SK-N-SH treated with all-trans-retinoic acid at 6 μM for 48 hours (cell line): Measurements from ENCODE around the gene KLHDC10.
"Not testable (repeated sequence)": the region's sequence is repeated elsewhere in the genome, so short reads cannot be mapped to it uniquely, and the experiment has no call there.

Experiments
- ATAC-seq: fragments of 200-7000 bp; cut with Tn5 transposase; 3 replicates; pipeline ENCODE4 v1.9.1; 2020; ENCODE audit warnings: mild to moderate bottlenecking, moderate library complexity
- ARNTL ChIP-seq: fragments of 450-650 bp; formaldehyde crosslinking; IDR thresholded peaks from 2 replicates; pipeline ENCODE4 v1.5.0; 2020; ENCODE audit warnings: low read depth, mild to moderate bottlenecking, moderate library complexity, borderline replicate concordance
- BACH2 ChIP-seq: fragments of 250-450 bp; sonication (Bioruptor Pico); IDR thresholded peaks from 2 replicates; pipeline ENCODE4 v1.9.0; 2021; ENCODE audit warnings: mild to moderate bottlenecking, borderline replicate concordance
- CSDC2 ChIP-seq: fragments of 250-450 bp; sonication (Bioruptor Pico); IDR thresholded peaks from 2 replicates; pipeline ENCODE4 v1.5.0; 2020; ENCODE audit warnings: mild to moderate bottlenecking, moderate library complexity
- ESRRG ChIP-seq: fragments of 250-450 bp; sonication (Bioruptor Pico); IDR thresholded peaks from 2 replicates; pipeline ENCODE4 v1.6.1; 2021; ENCODE audit warnings: mild to moderate bottlenecking
- GLIS3 ChIP-seq: fragments of 250-450 bp; sonication (Bioruptor Pico); IDR thresholded peaks from 2 replicates; pipeline ENCODE4 v1.5.0; 2020; ENCODE audit warnings: mild to moderate bottlenecking, moderate library complexity
- OSR1 ChIP-seq: fragments of 250-450 bp; sonication (Bioruptor Pico); IDR thresholded peaks from 2 replicates; pipeline ENCODE4 v1.8.0; 2022; ENCODE audit warnings: moderate library complexity, mild to moderate bottlenecking, inconsistent platforms
- PPARA ChIP-seq: fragments of 250-450 bp; sonication (Bioruptor Pico); IDR thresholded peaks from 2 replicates; pipeline ENCODE4 v1.5.0; 2020; ENCODE audit warnings: mild to moderate bottlenecking, borderline replicate concordance
- RARB ChIP-seq: fragments of 250-450 bp; sonication (Bioruptor Pico); IDR thresholded peaks from 2 replicates; pipeline ENCODE4 v1.8.0; 2021; ENCODE audit warnings: mild to moderate bottlenecking, moderate library complexity
- SNAI2 ChIP-seq: fragments of 250-450 bp; sonication (Bioruptor Pico); IDR thresholded peaks from 2 replicates; pipeline ENCODE4 v1.5.0; 2020; ENCODE audit warnings: mild to moderate bottlenecking, moderate library complexity
- TCF4 ChIP-seq: fragments of 250-450 bp; sonication (Bioruptor Pico); IDR thresholded peaks from 2 replicates; pipeline ENCODE4 v1.8.0; 2021; ENCODE audit warnings: mild to moderate bottlenecking, moderate library complexity, borderline replicate concordance
- TOX ChIP-seq: fragments of 250-450 bp; sonication (Bioruptor Pico); IDR thresholded peaks from 2 replicates; pipeline ENCODE4 v1.8.0; 2021; ENCODE audit warnings: mild to moderate bottlenecking, moderate library complexity, borderline replicate concordance
- ZC3H10 ChIP-seq: fragments of 250-450 bp; sonication (Bioruptor Pico); IDR thresholded peaks from 2 replicates; pipeline ENCODE4 v1.5.1; 2021; ENCODE audit warnings: mild to moderate bottlenecking, moderate library complexity
- ZFP30 ChIP-seq: fragments of 450-650 bp; formaldehyde crosslinking; IDR thresholded peaks from 2 replicates; pipeline ENCODE4 v1.5.0; 2022; ENCODE audit warnings: mild to moderate bottlenecking, moderate library complexity
- ZNF565 ChIP-seq: fragments of 450-650 bp; formaldehyde crosslinking; conservative IDR thresholded peaks from 2 replicates; pipeline ENCODE4 v1.5.0; 2020; ENCODE audit warnings: low read depth, mild to moderate bottlenecking, moderate library complexity
- ZNF70 ChIP-seq: fragments of 450-650 bp; formaldehyde crosslinking; IDR thresholded peaks from 2 replicates; pipeline ENCODE4 v1.5.0; 2020; ENCODE audit warnings: mild to moderate bottlenecking, moderate library complexity
- ZNF8 ChIP-seq: fragments of 450-650 bp; formaldehyde crosslinking; IDR thresholded peaks from 2 replicates; pipeline ENCODE4 v1.5.0; 2020; ENCODE audit warnings: mild to moderate bottlenecking, moderate library complexity
- TF ChIP-seq, protein P1 (sequence below): fragments of 250-450 bp; sonication (Bioruptor Pico); IDR thresholded peaks from 2 replicates; pipeline ENCODE4 v1.5.1; 2021; ENCODE audit warnings: mild to moderate bottlenecking, moderate library complexity
- TF ChIP-seq, protein P2 (sequence below): fragments of 250-450 bp; sonication (Bioruptor Pico); IDR thresholded peaks from 2 replicates; pipeline ENCODE4 v1.8.0; 2021; ENCODE audit warnings: low read depth, mild to moderate bottlenecking, moderate library complexity, borderline replicate concordance
- TF ChIP-seq, protein P3 (sequence below): fragments of 250-450 bp; sonication (Bioruptor Pico); IDR thresholded peaks from 2 replicates; pipeline ENCODE4 v1.8.0; 2020; ENCODE audit warnings: mild to moderate bottlenecking, moderate library complexity, borderline replicate concordance
- TF ChIP-seq, protein P4 (sequence below): fragments of 250-450 bp; sonication (Bioruptor Pico); IDR thresholded peaks from 2 replicates; pipeline ENCODE4 v1.5.1; 2020; ENCODE audit warnings: low read depth, mild to moderate bottlenecking, moderate library complexity
- TF ChIP-seq, protein P5 (sequence below): fragments of 250-450 bp; sonication (Bioruptor Pico); IDR thresholded peaks from 2 replicates; pipeline ENCODE4 v1.5.0; 2020; ENCODE audit warnings: mild to moderate bottlenecking, moderate library complexity

KLHDC10 gene

DNA sequence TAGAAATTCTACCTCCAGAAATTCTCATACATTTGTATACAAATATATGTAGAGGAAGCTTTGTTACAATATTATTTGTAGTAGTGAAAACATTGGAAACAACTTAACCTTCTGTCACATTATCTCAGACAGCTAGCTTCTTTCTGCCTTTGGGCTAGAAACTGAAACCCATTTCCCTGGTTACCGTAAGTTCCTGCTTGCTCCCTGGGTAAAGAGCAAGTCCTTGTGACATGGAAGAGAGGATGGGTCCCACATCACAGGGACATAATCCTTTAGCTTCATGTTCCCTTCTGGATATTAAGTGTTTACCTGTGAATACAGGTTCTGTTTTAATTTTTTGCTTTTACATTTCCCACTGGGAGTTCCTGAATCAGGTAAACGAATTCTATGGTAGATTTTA lies 41.8 kb downstream of the KLHDC10 start:
- TF ChIP-seq, protein P1, sequence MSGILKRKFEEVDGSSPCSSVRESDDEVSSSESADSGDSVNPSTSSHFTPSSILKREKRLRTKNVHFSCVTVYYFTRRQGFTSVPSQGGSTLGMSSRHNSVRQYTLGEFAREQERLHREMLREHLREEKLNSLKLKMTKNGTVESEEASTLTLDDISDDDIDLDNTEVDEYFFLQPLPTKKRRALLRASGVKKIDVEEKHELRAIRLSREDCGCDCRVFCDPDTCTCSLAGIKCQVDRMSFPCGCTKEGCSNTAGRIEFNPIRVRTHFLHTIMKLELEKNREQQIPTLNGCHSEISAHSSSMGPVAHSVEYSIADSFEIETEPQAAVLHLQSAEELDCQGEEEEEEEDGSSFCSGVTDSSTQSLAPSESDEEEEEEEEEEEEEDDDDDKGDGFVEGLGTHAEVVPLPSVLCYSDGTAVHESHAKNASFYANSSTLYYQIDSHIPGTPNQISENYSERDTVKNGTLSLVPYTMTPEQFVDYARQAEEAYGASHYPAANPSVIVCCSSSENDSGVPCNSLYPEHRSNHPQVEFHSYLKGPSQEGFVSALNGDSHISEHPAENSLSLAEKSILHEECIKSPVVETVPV (CRISPR knock-in tag), result no peak
- TF ChIP-seq TCF4, result no peak
- no peak for TF ChIP-seq ZNF70
- TF ChIP-seq, protein P2, sequence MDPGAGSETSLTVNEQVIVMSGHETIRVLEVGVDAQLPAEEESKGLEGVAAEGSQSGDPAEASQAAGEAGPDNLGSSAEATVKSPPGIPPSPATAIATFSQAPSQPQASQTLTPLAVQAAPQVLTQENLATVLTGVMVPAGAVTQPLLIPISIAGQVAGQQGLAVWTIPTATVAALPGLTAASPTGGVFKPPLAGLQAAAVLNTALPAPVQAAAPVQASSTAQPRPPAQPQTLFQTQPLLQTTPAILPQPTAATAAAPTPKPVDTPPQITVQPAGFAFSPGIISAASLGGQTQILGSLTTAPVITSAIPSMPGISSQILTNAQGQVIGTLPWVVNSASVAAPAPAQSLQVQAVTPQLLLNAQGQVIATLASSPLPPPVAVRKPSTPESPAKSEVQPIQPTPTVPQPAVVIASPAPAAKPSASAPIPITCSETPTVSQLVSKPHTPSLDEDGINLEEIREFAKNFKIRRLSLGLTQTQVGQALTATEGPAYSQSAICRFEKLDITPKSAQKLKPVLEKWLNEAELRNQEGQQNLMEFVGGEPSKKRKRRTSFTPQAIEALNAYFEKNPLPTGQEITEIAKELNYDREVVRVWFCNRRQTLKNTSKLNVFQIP, result no peak
- no peak for TF ChIP-seq ARNTL (CRISPR knock-in tag)
- TF ChIP-seq PPARA (CRISPR knock-in tag), result no peak
- TF ChIP-seq, protein P3, sequence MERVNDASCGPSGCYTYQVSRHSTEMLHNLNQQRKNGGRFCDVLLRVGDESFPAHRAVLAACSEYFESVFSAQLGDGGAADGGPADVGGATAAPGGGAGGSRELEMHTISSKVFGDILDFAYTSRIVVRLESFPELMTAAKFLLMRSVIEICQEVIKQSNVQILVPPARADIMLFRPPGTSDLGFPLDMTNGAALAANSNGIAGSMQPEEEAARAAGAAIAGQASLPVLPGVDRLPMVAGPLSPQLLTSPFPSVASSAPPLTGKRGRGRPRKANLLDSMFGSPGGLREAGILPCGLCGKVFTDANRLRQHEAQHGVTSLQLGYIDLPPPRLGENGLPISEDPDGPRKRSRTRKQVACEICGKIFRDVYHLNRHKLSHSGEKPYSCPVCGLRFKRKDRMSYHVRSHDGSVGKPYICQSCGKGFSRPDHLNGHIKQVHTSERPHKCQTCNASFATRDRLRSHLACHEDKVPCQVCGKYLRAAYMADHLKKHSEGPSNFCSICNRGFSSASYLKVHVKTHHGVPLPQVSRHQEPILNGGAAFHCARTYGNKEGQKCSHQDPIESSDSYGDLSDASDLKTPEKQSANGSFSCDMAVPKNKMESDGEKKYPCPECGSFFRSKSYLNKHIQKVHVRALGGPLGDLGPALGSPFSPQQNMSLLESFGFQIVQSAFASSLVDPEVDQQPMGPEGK (CRISPR knock-in tag), result no peak
- no peak for TF ChIP-seq GLIS3 (CRISPR knock-in tag)
- no peak for TF ChIP-seq RARB (CRISPR knock-in tag)
- no peak for TF ChIP-seq ESRRG (CRISPR knock-in tag)
- TF ChIP-seq, protein P4, sequence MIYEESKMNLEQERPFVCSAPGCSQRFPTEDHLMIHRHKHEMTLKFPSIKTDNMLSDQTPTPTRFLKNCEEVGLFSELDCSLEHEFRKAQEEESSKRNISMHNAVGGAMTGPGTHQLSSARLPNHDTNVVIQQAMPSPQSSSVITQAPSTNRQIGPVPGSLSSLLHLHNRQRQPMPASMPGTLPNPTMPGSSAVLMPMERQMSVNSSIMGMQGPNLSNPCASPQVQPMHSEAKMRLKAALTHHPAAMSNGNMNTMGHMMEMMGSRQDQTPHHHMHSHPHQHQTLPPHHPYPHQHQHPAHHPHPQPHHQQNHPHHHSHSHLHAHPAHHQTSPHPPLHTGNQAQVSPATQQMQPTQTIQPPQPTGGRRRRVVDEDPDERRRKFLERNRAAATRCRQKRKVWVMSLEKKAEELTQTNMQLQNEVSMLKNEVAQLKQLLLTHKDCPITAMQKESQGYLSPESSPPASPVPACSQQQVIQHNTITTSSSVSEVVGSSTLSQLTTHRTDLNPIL, result no peak
- TF ChIP-seq ZFP30 (CRISPR knock-in tag), result no peak
- no peak for TF ChIP-seq ZC3H10 (CRISPR knock-in tag)
- TF ChIP-seq, protein P5, sequence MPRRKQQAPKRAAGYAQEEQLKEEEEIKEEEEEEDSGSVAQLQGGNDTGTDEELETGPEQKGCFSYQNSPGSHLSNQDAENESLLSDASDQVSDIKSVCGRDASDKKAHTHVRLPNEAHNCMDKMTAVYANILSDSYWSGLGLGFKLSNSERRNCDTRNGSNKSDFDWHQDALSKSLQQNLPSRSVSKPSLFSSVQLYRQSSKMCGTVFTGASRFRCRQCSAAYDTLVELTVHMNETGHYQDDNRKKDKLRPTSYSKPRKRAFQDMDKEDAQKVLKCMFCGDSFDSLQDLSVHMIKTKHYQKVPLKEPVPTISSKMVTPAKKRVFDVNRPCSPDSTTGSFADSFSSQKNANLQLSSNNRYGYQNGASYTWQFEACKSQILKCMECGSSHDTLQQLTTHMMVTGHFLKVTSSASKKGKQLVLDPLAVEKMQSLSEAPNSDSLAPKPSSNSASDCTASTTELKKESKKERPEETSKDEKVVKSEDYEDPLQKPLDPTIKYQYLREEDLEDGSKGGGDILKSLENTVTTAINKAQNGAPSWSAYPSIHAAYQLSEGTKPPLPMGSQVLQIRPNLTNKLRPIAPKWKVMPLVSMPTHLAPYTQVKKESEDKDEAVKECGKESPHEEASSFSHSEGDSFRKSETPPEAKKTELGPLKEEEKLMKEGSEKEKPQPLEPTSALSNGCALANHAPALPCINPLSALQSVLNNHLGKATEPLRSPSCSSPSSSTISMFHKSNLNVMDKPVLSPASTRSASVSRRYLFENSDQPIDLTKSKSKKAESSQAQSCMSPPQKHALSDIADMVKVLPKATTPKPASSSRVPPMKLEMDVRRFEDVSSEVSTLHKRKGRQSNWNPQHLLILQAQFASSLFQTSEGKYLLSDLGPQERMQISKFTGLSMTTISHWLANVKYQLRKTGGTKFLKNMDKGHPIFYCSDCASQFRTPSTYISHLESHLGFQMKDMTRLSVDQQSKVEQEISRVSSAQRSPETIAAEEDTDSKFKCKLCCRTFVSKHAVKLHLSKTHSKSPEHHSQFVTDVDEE (CRISPR knock-in tag), result no peak
- TF ChIP-seq ZNF8 (CRISPR knock-in tag), result no peak
- no peak for TF ChIP-seq OSR1 (CRISPR knock-in tag)
- no peak for TF ChIP-seq CSDC2
- ATAC-seq, result no peak

DNA sequence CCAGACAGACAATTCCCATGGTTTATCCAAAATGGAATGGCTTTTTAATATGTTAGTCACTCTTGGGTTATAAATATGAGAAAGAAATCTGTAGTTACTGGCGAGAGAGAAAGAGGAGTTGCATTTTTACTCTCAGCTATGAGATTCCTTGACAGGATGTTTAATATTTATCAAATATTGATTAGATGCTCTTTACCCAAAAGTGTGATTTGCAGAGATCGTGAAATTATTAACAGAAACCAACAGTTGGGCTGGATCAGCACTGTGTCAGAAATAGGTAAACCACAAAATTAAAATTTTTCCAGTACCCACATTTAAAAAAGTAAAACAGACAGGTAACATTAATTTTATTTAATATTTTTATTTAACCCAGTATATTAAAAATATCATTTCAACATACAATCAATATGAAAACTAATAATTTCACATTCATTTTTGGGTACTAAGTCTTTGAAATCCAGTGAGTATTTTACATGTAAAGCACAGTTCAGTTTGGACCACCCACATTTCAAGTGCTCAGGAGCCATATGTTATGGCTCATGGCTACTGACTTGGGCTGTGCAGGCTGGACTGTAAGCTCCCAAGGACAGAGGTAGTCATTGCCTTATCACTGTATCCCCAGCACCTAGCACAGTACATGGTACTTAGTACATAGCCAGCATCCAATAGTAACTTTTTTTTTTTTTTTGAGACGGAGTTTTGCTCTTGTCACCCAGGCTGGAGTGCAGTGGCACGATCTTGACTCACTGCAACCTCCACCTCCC lies 42.5 kb downstream of the KLHDC10 start:
- no peak for ATAC-seq
- TF ChIP-seq ZNF565 (CRISPR knock-in tag), result no peak
- no peak for TF ChIP-seq SNAI2
- TF ChIP-seq ZNF8 (CRISPR knock-in tag), result no peak
- TF ChIP-seq TCF4, result no peak
- no peak for TF ChIP-seq TOX
- no peak for TF ChIP-seq ZC3H10 (CRISPR knock-in tag)

DNA sequence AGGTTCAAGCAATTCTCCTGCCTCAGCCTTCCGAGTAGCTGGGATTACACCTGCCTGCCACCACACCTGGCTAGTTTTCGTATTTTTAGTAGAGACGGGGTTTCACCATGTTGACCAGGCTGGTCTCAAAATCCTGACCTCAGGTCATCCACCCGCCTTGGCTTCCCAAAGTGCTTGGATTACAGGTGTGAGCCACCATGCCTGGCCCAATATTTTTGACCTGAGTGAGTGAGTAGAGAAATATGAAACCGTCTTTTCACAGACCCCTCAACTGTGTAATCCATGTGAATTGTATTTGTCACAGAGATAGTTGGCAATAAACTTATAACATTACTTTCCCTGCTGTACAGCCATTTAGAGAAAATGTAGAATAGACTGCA lies 43.1 kb downstream of the KLHDC10 start:
- ATAC-seq, result not testable (repeated sequence)

DNA sequence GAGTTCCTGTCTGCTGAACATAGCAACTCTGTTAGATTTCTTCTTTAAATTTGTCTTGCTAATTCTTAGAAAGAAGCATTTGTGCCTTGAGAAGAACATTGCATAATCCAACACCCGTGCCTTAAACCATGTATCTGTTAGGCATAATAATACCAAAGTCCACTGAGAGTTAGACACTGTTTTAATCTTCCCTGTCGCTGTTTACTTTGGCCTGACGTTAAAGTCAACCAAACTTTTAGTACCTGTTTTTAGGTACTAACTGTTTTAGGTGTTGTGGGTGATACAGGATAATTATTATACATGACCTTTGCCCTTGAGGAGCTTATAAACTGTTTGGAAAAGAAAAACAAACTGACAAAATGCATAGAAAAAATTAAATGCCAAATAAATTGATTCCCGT lies 43.6 kb downstream of the KLHDC10 start:
- no peak for ATAC-seq
- TF ChIP-seq CSDC2, result no peak
- TF ChIP-seq, protein P2, result no peak
- no peak for TF ChIP-seq ZNF8 (CRISPR knock-in tag)
- no peak for TF ChIP-seq ZC3H10 (CRISPR knock-in tag)
- TF ChIP-seq, protein P1 (CRISPR knock-in tag), result no peak
- TF ChIP-seq, protein P3 (CRISPR knock-in tag), result no peak
- TF ChIP-seq BACH2, result no peak
- TF ChIP-seq SNAI2, result no peak
- TF ChIP-seq ZNF565 (CRISPR knock-in tag), result no peak
